NT2/D1 (cell line): Measurements from ENCODE around the gene THSD7A.

ENCODE experiments used
- SUZ12 ChIP-seq: IDR thresholded peaks from 2 replicates; pipeline ENCODE4 v1.6.1; 2011; ENCODE audit not compliant: insufficient read length, insufficient read depth; ENCODE audit errors: extremely low read depth
- YY1 ChIP-seq: IDR thresholded peaks from 2 replicates; pipeline ENCODE4 v1.6.1; 2011; ENCODE audit not compliant: insufficient read length, insufficient read depth
- ZNF274 ChIP-seq: IDR thresholded peaks from 2 replicates; pipeline ENCODE4 v1.6.1; 2011; ENCODE audit warnings: mild to moderate bottlenecking, low read depth, low read length

GRCh38 chr7:11689096-11689495 is 142.9 kb downstream of the THSD7A start:
- no peak for TF ChIP-seq SUZ12
- TF ChIP-seq ZNF274: no peak
- no peak for TF ChIP-seq YY1
